Hematopoietic multipotent progenitor cell (in vitro differentiated cells): ENCODE measurements around the gene SOAT2. TPM values are rescaled to one million over a fixed set of nuclear protein-coding genes. Genes with fewer than 3 reads are reported as not detected.
"Not testable (repeated sequence)": the region's sequence is repeated elsewhere in the genome, so short reads cannot be mapped to it uniquely, and the experiment has no call there.

ENCODE experiments used
- DNase-seq, 3 donors: peaks; one replicate each; pipeline ENCODE4 v3.0.0-alpha.2; 2011 to 2015; ENCODE audit warnings: low read depth in 2 of 3, low spot score in 2 of 3
- total RNA-seq: library from RNA; depleted of rRNA; stranded (reverse); fragments of >200 nt; gene quantifications from one replicate; pipeline ENCODE4 v1.2.3, GENCODE V29; 2012

Gene SOAT2
- total RNA-seq, 1 donor: under 0.01 TPM

DNA sequence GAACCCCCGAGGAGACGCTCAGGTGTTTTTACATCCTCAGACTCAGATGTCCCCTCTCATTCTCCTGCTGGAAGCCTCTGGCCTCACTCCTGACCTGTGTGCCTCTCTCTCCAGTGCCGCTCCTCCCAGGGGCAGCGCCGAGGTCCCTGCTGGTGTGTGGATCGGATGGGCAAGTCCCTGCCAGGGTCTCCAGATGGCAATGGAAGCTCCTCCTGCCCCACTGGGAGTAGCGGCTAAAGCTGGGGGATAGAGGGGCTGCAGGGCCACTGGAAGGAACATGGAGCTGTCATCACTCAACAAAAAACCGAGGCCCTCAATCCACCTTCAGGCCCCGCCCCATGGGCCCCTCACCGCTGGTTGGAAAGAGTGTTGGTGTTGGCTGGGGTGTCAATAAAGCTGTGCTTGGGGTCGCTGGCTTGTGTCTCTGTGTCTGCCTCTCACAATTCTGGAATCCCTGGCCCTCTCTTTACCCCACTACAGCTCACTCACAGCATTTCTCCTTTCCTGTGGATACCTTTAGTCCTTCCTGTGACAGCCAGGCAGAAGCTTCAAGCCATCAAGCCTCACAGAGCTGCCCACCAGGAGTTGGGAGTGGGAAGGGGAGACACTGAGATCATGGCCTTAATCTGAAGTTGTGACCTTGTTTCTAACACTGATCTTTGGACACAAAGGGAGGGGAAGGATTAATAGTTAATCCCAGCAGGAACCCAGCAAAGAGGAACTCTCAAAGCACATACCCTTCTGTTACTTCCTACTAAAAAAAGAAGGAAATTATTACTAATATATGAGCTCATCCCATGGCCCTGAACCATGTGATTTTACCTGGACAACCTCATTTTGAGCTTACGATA is 1.1 kb upstream of the SOAT2 start:
- no peak for DNase-seq

DNA sequence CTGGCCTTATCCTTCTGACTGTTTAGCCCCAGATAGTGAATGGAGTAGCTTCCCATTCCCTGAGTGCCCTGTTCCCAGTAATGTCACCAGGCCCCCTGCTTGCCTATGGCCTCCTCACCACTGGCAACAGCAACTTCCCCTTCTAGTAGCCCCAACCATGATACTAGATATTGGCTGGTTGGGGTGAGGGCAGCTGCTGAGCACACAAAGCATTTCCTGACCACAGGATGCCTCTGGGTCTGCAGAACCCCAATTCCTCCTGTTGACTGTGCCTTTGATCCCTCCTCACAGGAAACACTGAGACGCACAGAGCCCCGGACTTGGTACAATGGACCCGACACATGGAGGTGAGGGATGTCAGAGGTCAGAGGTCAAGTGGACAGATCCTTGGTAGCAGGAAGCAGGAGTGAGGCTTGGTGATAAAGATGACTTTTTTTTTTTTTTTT is 597 bp downstream of the SOAT2 start:
- peak in 2 of 3 donors; percentile 76 to 85 for DNase-seq

DNA sequence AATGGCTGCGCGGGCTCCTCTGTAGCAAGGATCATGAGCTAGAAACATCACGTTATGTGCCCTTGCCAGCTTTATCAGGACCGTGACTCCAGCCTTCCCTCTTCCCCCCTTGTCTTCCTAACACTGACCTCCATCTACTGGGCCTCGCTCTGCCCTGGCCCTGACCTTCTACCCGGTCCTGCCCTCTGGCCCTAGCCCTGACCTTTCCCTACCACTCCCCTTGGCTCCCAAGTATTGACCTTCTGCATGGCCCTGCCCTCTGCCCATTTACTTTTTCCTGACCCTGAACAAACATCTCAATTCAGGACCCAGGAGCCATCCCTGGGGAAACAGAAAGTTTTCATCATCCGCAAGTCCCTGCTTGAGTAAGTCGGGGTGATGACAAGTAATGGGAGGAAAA is 2.0 kb downstream of the SOAT2 start:
- no peak for DNase-seq

DNA sequence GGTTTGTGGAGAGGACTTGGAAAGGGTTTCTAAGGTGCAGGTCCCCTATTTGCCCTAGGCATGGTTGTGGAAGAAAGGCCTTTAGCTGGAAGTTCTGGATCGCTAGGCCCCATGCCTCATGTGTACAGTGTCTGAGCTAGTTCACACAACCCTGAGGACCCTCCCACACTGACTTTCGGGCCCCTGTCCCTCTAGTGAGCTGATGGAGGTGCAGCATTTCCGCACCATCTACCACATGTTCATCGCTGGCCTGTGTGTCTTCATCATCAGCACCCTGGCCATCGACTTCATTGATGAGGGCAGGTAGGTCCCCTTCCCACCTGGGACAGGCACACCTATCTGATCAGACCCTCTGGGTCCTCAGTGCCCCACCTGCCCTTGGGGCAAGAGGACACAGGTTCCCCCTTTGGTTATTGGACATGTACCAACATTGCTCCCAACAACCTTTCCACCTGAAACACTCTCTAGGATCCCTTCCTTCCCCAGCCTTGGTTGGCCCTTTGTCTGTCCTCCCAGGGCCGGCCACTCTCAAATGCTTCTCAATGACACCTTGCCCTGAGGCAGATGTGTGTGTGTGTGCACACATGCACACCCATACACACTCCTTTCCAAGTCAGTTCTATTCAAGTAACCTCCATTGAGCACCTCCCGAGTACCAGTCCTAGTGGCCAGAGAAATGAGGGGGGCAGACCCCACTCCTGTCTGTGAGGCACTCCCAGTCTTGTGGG is 2.6 kb downstream of the SOAT2 start:
- no peak for DNase-seq

DNA sequence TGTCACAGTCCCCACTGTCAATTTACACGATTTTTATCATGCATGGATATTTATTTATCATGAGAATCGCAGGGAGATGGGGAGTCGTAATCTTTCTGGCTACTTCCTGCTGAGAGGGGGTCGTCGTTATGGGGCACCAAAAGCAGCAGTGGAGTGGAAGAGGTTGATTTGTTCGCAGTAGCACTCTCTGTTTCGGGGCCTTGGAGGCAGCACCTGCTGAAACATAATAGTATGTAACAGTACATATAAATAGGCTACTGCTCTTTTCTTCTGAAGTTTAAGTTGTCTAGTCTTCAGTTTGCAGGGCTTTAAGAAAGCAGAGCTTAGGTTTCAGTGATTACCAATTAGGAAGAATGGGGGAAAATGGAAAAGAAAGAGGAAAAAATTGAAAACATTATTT is 3.8 kb downstream of the SOAT2 start:
- DNase-seq: no peak

DNA sequence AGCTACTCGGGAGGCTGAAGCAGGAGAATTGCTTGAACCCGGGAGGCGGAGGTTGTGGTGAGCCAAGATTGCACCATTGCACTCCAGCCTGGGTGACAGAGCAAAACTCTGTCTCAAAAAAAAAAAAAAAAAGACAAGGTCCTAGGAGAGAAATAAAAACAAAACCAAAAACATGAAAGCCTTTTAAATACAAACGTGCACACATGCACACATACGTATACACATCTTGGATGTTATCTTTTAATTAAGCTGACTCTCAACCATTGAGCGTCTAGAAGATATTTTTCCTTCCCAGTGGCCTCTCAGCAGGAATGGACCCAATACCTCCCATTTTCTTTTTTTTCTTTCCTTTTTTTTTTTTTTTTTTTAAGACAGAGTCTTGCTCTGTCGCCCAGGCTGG is 9.1 kb downstream of the SOAT2 start:
- not testable (repeated sequence) for DNase-seq

DNA sequence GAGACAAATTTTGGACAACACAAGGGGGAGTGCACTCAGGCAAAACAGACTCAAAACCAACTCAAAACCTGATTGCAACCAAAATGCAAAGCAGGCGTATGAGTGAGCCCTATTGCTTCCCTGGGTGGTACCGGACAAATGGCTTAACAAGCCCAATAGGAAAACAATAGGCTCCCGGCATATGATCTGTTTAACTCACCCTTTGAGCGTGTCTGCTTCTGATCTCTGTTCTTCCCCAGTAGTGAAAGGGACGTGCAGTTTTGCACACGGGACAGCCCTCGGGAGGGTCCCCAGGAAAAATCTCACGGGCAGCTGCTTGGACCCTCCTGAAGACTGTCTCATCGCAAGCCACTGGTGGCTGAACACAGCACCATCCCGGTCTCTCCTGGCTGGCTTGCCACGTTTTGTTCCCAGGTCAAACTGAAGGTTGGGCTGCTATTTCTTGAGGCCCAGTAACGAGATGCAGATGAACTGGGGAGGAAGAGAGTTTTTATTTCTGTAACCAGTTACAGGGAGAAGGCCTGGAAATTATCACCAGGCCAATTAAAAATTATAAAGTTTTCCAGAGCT is 9.9 kb downstream of the SOAT2 start:
- DNase-seq: no peak

DNA sequence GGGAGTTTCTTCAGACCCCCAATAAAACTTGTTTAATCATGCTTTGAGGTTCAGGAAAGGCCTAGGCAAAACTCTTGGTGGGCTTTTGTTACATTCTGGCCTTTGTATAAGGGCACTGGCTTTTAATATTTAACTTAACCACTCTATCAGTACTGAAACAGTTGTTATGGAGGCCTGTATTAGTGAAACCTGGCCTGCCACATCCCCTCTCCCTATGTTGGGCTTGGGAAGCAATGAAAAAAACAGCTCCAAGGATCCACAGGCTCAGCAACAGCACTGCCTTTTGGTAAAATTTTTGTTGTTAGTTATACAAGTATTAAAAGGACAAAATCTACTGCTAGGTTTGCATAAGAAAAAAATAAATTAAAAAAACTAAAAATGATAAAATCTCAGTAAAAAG is 10.7 kb downstream of the SOAT2 start:
- no peak for DNase-seq

DNA sequence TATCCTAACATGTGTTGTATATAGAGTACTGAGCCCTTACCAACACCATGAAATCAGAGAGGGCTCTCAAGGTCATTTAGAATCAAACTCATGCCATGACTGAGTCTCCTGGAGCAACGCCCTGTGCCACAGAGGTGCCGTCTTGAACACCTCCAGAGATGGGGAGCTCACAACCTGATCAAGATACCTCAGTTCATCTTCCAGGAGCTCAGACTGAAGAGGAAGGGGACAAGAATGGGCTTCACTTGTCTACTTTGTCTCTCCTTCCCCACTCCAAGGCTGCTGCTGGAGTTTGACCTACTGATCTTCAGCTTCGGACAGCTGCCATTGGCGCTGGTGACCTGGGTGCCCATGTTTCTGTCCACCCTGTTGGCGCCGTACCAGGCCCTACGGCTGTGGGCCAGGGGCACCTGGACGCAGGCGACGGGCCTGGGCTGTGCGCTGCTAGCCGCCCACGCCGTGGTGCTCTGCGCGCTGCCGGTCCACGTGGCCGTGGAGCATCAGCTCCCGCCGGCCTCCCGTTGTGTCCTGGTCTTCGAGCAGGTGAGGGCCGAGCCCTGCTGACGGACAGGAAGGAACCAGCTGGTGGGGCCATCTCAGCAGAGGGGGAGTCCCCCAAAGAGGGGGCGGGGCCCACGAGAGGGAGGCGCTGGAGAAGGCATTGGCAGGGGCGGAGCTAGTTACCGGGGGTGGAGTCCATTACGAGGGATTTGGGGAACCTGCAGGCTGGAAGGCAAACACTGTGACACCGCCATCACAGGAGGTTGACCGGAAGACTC is 12.0 kb downstream of the SOAT2 start:
- DNase-seq: no peak

DNA sequence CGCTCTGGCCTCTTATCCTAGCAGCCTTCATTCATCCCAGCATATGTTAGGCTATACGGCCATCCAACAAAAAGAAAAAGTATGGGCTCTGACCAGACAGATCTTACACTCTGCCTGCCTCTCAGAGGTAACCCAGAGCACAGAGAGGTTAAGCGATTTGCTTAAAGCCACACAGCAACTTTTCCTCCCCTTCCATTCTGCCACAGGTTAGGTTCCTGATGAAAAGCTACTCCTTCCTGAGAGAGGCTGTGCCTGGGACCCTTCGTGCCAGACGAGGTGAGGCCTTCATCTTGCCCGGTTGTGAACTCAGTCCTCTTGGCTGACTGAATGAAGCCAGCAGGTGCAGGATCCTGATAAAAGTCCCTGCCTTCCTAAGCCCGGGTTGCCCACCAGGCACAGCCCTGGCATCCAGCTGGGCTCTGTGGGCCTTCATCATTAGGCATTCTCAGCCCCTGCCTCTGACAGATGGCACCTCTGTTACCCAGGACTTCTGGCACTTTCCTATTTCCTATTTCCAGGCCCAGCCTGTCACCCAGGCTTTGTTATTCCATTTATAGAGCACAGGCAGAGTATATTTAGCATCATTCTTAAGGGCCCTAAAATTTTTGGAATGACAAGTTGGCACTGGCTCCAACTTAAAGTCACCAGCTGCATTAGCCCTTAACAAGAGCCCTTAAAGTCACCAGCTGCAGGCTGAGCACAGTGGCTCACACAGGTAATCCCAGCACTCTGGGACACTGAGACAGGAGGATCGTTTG is 12.8 kb downstream of the SOAT2 start:
- no peak for DNase-seq

DNA sequence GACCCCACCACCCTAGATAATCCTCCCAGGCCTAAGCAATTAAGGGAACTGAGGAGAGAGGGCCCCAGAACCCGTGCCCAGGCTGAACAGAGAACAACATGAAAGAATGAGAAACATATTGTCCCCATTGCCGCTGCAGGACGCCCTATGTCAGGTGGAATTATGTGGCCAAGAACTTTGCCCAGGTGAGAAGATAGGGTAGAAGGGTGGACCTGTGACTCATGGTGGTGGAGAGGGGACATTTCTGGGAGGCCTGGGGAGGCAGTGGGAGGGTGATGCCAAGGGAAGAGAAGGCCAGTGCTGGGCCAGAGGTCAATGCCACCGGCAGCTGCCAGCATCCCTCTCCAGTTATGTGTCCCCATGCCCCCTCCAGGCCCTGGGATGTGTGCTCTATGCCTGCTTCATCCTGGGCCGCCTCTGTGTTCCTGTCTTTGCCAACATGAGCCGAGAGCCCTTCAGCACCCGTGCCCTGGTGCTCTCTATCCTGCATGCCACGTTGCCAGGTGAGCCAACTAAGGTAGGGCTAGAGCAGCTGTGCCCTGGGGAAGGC is 15.5 kb downstream of the SOAT2 start:
- no peak for DNase-seq

DNA sequence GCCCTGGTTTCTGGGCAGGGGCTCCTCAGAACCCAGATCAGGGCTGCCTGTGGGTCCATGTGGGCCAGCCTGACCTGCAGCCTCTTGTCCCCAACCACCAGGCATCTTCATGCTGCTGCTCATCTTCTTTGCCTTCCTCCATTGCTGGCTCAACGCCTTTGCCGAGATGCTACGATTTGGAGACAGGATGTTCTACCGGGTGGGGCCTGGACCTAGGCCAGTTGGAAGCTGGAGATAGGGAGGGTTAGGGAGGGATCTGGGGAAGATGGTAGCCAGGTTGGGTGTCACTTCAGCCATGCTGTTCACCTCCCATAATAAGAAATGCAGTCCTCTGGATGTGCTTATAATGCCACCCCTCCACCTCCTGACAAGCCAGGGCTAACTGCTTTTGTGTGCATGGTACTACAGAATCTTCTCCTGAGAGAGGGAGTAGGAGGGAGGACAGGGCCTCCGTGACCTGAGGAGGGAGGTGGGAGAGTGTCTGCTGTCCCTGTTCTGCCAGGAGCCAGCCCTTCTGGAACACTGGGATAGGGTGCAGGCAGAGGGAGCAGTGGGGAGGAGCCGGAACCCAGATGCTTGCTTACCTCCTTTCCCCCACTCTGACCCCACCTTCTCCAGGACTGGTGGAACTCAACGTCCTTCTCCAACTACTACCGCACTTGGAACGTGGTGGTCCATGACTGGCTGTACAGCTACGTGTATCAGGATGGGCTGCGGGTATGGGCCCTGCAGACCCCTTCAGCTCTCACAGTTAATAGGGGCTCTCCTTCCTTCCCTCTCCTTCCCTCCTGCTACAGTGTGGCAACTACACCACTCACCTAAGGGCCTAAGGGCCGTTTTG is 17.6 kb downstream of the SOAT2 start:
- no peak for DNase-seq

DNA sequence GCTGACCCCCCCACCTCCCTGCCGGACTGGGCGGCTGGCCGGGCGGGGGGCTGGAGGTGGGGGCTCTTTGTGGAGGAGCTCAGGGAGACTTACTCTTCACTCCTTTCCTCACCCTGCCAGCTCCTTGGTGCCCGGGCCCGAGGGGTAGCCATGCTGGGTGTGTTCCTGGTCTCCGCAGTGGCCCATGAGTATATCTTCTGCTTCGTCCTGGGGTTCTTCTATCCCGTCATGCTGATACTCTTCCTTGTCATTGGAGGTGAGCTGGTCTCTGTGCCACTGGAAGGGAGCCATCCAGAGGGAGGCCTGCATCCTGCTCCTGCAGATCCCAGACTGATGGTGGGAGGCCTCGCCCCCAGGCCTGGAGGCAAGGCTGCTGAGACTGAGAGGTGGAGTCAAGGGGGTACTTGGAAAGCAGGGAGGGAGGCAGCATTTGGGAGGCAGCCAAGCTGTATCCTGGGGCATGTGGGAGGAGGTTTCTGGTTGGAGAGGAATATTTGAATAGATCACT is 19.7 kb downstream of the SOAT2 start:
- DNase-seq: no peak

DNA sequence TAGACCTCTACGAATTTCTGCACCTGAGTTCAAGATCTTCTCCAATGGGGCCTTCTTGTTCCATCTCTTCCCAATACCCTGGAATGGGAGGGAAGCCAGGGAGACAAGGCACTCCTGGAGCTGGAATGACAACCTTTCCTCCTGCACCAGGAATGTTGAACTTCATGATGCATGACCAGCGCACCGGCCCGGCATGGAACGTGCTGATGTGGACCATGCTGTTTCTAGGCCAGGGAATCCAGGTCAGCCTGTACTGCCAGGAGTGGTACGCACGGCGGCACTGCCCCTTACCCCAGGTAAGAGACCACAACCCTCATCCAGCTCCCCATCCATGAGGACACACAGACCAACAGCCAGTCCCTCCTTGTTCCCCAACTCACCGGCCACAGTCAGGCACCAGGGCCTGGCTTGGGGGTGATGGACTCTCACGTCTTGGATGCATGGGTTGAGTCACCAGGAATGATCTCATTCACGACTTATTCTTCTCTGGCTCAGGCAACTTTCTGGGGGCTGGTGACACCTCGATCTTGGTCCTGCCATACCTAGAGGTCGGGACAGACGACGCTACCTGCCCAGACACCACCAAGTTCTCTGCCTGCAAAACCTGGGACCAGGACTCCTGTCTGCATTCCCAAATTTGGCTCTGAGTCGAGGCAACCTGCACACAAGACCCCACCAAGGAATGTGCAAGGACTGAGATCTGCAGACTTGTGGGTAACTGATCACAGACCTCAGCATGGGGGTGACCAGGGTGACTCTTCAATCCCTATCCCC is 20.5 kb downstream of the SOAT2 start:
- no peak for DNase-seq

DNA sequence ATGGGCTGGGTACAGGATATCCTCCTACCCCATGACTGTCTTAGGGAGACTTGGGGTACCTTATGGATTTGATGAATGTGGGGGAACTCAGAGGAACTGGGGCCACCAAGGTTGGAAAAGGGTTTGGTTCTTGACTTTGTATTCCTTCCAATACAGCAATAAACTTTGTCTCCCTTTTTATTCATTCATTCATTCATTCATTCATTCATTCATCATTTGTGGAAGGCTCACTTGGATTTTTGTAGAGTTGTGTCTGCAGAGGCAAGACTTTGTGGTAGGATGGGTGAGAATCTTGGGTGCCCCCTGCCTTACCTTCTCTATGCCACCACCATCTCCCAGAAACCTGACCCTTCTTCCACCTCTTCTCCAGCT is 21.1 kb downstream of the SOAT2 start:
- DNase-seq: no peak

DNA sequence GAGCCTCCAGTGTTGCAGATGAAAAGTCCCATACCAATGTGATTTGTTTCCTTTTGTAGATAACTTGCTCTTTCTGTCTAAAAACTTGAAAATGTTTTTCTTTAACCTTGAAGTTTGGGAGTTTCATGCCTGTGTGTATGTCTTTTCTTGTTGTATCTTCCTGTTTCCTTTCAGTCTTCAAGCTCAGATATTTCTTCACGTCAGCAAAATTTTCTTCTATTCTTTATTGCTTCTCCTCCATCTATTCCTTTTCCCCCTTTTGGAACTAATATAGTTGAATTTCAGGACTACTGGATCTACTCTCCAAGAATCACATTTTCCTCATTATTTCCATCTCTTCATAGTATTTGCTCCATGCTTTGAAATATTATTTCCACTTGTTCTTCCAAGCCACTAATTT is 23.9 kb downstream of the SOAT2 start:
- DNase-seq: no peak

DNA sequence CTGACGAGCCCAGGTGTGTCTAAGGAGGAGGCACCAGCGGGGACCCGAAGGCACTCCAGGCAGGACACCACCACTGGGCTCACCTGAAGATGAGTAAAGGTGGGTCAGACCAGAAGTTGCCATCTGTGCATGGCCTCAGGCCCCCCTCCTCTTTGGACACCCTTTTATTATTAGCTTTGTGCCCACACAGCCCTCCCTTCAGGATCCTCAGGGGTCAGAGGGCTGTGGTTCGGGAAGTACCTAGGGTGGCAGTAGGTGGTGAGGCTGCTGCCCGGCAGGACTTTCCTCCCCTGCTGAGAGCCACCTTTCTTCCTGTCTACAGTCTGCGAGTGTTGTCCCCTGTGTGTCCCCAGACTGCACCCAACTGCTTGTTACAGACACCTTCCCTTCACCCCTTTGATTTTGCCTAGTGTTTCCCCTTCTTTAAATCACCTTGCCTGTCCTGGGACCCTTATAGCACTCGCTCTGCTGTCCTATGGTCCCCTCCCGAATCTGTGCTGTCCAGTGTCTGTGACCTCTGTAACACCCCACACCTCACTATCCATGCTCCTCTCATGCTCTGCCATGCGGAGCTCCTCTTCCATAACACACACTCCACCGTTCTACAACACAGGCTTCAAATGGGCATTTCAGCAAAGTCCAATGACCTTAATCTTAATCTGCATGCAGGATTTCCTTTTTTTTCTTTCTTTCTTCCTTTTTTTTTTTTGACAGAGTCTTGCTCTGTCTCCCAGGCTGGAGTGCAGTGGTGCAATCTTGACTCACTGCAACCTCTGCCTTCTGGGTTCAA is 25.7 kb downstream of the SOAT2 start:
- no peak for DNase-seq
